Heart right ventricle (tissue), 16 donors: ENCODE data around the gene ZBTB18. TPM values are rescaled to one million over a fixed set of nuclear protein-coding genes. Genes with fewer than 3 reads are reported as not detected.

Experiments used
- ATAC-seq, 8 donors: fragments of 200-7000 bp; cut with Tn5 transposase; one replicate each; pipeline ENCODE4 v1.9.1; 2020; ENCODE audit warnings: mild to moderate bottlenecking in 8 of 8, moderate library complexity in 8 of 8, moderate number of reproducible peaks in 1 of 8
- DNase-seq, 2 donors: peaks; one replicate each; pipeline ENCODE4 v3.0.0-alpha.2; 2020
- H3K27ac ChIP-seq, 10 donors: fragments of 200-600 bp; sonication (generic) in 2 of 10; one replicate each; pipeline versions ENCODE4 v1.5.0 to v1.8.0; 2020 to 2022; ENCODE audit warnings: mild to moderate bottlenecking in 3 of 10
- H3K27me3 ChIP-seq, 7 donors: fragments of 200-600 bp; one replicate each; pipeline ENCODE4 v1.8.0; 2021 to 2022; ENCODE audit warnings: mild to moderate bottlenecking in 2 of 7
- H3K36me3 ChIP-seq, 9 donors: fragments of 200-600 bp; sonication (generic) in 1 of 9; one replicate each; pipeline versions ENCODE4 v1.5.0 to v1.8.0; 2020 to 2022; ENCODE audit warnings: mild to moderate bottlenecking in 2 of 9
- H3K4me1 ChIP-seq, 9 donors: fragments of 200-600 bp; sonication (generic) in 1 of 9; one replicate each; pipeline versions ENCODE4 v1.5.0 to v1.8.0; 2020 to 2022; ENCODE audit warnings: mild to moderate bottlenecking in 4 of 9
- H3K4me3 ChIP-seq, 10 donors: fragments of 200-600 bp; sonication (generic) in 2 of 10; one replicate each; pipeline versions ENCODE4 v1.5.0 to v1.8.0; 2020 to 2022; ENCODE audit warnings: mild to moderate bottlenecking in 7 of 10, moderate library complexity in 2 of 10
- H3K9me3 ChIP-seq, 11 donors: fragments of 200-600 bp in 10 of 11; sonication (generic) in 2 of 11; one replicate each; pipeline versions ENCODE4 v1.5.0 to v1.8.0; 2013 to 2022; ENCODE audit warnings: mild to moderate bottlenecking in 2 of 11, control low read depth in 1 of 11, moderate library complexity in 1 of 11
- WGBS, 2 donors: extraction: QIAGEN DNeasy Blood & Tissue Kit; methylation state at CpG; one replicate each; pipeline ENCODE4 v1.1.7; 2013; ENCODE audit warnings: inconsistent platforms in 1 of 2; 5-methylcytosine and 5-hydroxymethylcytosine counted together
- intact Hi-C, 10 donors: fragments of 100-400 bp; cut with DNase I; formaldehyde crosslinking; loops; one replicate each; pipeline versions ENCODE4 v1.11.1 to v1.14.2; 2022
- polyA plus RNA-seq, 2 donors: library from polyadenylated mRNA; stranded (reverse); fragments of 200-250 nt; gene quantifications; one replicate each; pipeline ENCODE4 v1.2.3, GENCODE V29; 2013
- total RNA-seq, 10 donors: library from RNA; stranded (reverse); fragmentation: NEBNext Ultra II Directional in 3 of 10; extraction: Animal tissue kit (Norgen Biotek cat#: 25700) in 3 of 10; gene quantifications; one replicate each; pipeline versions ENCODE4 v1.2.1 to v1.2.4, GENCODE V29; 2021 to 2023
- TF ChIP-seq, protein P1 (sequence below), 9 donors: fragments of 200-600 bp; sonication (generic) in 2 of 9; IDR thresholded peaks; one replicate each; pipeline versions ENCODE4 v1.5.0 to v1.8.0; 2021 to 2022; ENCODE audit warnings: antibody characterized with exemption in 9 of 9, mild to moderate bottlenecking in 5 of 9, moderate library complexity in 1 of 9
- donor health status: Arrhythmogenic right ventricular cardiomyopathy.
- donor health status: ischemic (EF 13 %, LVEDD 7.1; RV severe dilation, severe dysfunction).
- donor health status: healthy with polysubstance abuse.
- donor health status: DM: no; HTN: yes; CAD: no.
- donor health status: DM: no; HTN: no; CAD: no.
- donor health status: ischemic (EF 25% LVEDD 6.9; RV normal size, moderate dysfunction).
- donor health status: ischemic (EF 25% LVEDD 5.7; RV mildly dilated, moderate dysfunction).
- donor health status: healthy.
- donor health status: DM: yes; HTN: yes; CAD: no.
- donor health status: Ischemic cardiomyopathy.
- donor health status: ischemic (EF 35%, LVEDD 5.7; RV mildly dilated, moderate dysfunction).
- donor health status: nonischemic (EF 11% LVEDD 7.7; RV severe dilation, severe dysfunction).
- donor health status: DM: yes; HTN: yes; CAD: no.
- donor health status: PGD.
- donor health status: ischemic (EF 29% LVEDD 5.4; RV normal size, mild dysfunction).
- donor health status: nonischemic (EF 23%, LVEDD 6.1; RV moderate dilation, normal function).

The ZBTB18 gene
- total and polyA plus RNA-seq, 12 donors, result 7.5 to 33.7 (median 20.5) TPM

DNA sequence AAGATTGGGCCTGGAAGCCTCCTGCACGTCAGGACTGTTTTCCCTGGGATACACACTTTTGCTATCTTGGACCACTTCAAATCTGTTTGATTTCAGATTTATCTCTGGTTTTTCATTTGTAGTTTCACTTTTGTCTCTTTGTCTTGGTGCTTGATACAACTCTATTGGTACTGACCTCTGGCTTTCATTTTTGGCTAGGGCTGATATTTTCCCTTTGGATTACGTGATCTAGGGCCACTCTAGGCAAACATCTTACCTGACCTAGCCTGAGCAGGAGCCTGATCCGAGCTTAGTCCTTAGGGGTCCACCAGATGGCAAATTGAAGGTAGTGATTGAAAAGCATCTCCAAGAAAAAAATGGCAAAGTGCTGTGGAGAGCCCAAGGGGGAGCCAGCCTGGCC, 39.6 kb downstream of the ZBTB18 start:
- H3K4me3 ChIP-seq, result no peak overlapping the region
- peaks cover 0 to 10% (median 5%) of the 10 kb centered on the region in 11 donors for H3K9me3 ChIP-seq
- TF ChIP-seq, protein P1, sequence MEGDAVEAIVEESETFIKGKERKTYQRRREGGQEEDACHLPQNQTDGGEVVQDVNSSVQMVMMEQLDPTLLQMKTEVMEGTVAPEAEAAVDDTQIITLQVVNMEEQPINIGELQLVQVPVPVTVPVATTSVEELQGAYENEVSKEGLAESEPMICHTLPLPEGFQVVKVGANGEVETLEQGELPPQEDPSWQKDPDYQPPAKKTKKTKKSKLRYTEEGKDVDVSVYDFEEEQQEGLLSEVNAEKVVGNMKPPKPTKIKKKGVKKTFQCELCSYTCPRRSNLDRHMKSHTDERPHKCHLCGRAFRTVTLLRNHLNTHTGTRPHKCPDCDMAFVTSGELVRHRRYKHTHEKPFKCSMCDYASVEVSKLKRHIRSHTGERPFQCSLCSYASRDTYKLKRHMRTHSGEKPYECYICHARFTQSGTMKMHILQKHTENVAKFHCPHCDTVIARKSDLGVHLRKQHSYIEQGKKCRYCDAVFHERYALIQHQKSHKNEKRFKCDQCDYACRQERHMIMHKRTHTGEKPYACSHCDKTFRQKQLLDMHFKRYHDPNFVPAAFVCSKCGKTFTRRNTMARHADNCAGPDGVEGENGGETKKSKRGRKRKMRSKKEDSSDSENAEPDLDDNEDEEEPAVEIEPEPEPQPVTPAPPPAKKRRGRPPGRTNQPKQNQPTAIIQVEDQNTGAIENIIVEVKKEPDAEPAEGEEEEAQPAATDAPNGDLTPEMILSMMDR (IDR thresholded peaks at IDR 0.05), result no peak
- no peak for ATAC-seq
- H3K27me3 ChIP-seq, result peaks cover 0 to 7% (median 0%) of the 10 kb centered on the region in 7 donors
- H3K4me1 ChIP-seq, result peaks cover 0 to 8% (median 0%) of the 10 kb centered on the region in 9 donors
- WGBS, 2 donors, result 47 to 78% methylated on average over 3 of the region's 3 CpGs
- H3K27ac ChIP-seq, result no peak overlapping the region
- no peak for DNase-seq
- intact Hi-C loops, result no loop called here
- H3K36me3 ChIP-seq, result no peaks in the 10 kb centered on the region

DNA sequence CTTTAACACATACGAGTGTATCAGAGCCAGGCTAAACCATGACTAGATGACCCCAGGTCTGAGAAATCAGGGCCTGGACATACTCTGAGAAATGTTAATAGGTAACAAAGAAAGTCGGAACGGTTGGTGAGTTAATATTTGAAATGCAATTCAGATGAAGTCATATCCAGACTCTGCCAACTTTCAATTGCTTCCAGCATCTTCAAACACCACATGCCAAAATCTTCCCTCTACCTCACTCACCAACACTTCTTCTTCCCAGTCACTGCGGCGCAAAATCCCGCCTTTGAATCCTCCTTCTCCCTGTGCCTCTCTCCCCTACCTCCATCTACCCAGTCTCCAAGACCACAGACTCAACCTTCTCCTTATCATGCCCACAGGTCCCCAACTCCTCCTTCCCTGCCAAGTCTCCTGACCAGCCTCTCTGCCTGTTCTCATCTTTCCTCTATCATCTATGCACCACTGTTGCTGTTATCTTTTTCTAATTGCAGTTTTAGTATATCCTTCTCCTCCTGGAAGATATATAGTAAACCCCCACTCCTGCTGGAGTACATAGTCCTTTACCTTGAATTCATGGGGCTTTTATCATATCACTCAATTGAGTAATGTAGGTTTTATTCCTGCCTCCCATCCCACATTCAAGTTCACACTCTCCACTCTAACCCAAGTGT, 41.3 kb downstream of the ZBTB18 start:
- Histone ChIP-seq H3K9me3 (no peaks in the 10 kb centered on the region), H3K4me1 (peaks cover 0 to 8% (median 0%) of the 10 kb centered on the region in 9 donors), H3K27ac (no peak overlapping the region), H3K4me3 (no peak overlapping the region), H3K36me3 (no peaks in the 10 kb centered on the region), H3K27me3 (peaks cover 0 to 7% (median 0%) of the 10 kb centered on the region in 7 donors)
- intact Hi-C loops, result no loop called here
- no peak for DNase-seq
- WGBS, 2 donors, result 63% methylated on average over 6 of the region's 6 CpGs
- no peak for ATAC-seq
- TF ChIP-seq, protein P1 (IDR thresholded peaks at IDR 0.05), result no peak

DNA sequence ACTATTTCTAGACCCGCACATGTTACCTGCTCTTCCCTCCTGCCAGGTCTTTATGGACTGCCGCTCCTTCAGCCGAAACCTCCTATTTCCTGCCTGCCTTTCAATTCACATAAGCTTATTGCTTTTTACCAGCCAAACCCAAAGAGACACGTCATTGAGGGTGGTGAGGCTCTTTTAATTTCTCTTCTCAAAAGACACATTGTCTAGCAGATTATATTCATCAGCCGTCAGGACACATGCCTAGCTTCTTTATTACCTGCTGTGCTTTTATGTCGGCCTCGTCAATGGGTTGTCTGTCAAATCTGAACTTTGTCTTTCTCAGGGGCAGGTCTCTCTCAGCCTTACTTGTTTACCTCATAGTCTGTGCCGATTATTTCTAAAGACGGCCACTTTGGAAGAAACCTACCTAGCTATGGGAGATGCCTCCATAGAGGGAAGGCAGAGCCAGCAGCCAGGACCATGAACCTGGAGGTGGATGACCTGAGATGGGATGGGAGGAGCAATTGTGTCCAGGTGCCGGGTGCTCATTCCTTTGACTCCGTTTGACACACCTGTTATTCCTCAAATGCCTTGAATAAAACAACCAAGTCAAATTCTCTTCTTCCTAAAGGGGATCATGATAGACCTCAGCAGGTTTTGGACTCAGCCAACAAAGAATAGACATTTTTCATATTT, 42.0 kb downstream of the ZBTB18 start:
- ATAC-seq, result no peak
- Histone ChIP-seq H3K36me3 (no peaks in the 10 kb centered on the region), H3K27ac (no peak overlapping the region), H3K4me1 (peaks cover 0 to 3% (median 0%) of the 10 kb centered on the region in 9 donors), H3K4me3 (no peak overlapping the region), H3K27me3 (peaks cover 0 to 7% (median 0%) of the 10 kb centered on the region in 7 donors), H3K9me3 (no peaks in the 10 kb centered on the region)
- 81 to 84% methylated on average over 11 of the region's 11 CpGs for WGBS, 2 donors
- TF ChIP-seq, protein P1 (IDR thresholded peaks at IDR 0.05), result no peak
- intact Hi-C loops, result no loop called here
- no peak for DNase-seq

DNA sequence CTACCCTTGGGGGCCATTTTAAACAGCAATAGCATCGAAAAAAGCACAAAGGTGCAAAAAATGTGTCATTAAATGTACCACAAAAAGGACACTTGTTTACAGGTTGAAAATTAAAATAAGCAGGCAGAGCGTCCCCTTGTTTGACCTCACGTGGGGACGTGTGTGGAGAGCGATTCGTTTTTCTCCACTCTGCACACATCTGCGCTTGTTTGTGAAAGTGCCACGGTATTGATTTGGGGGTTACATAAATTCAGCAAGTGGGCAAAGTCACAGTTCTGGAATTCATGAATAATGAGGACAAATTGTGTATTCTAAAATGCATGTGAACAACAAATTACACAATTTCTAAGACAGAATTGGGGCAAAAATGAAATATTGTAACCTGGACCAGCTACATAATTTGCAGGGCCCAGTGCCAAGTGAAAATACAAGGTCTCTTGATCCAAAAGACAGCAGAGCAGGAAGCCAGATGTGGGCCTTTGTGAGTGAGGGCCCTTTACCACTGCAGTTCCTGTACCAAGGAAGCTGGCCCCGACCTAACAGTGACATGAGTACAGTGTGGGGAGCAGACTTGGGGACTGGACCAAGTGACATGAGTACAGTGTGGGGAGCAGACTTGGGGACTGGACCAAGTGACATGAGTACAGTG, 43.9 kb downstream of the ZBTB18 start:
- Histone ChIP-seq H3K4me1 (no peaks in the 10 kb centered on the region), H3K36me3 (no peaks in the 10 kb centered on the region), H3K27me3 (peaks cover 0 to 17% (median 6%) of the 10 kb centered on the region in 7 donors), H3K27ac (no peak overlapping the region), H3K9me3 (peaks cover 0 to 9% (median 0%) of the 10 kb centered on the region in 11 donors), H3K4me3 (no peak overlapping the region)
- WGBS, 2 donors, result 87 to 90% methylated on average over 9 of the region's 9 CpGs
- TF ChIP-seq, protein P1 (IDR thresholded peaks at IDR 0.05), result no peak
- ATAC-seq, result no peak
- no peak for DNase-seq
- intact Hi-C loops, result no loop called here
